ENCODE measurements around the gene HMCES. TPM values are rescaled to one million over a fixed set of nuclear protein-coding genes. Genes with fewer than 3 reads are reported as not detected.

The HMCES gene
- polyA plus RNA-seq, 1 of the 3 experiments (the other 2 are of a cell fraction), result 32.4 TPM

GRCh38 chr3:129281726-129282125, 3.1 kb downstream of the HMCES start:
- Histone ChIP-seq H3K4me2 (no peak overlapping the region), H3K4me3 (ENCODE audit: low read depth in 2 of 2, low read length in 1 of 2) (no peak overlapping the region), H3K9me2 (no peaks in the 10 kb centered on the region), H3K36me3 (replicated peaks in 1 of 2; ENCODE audit: control insufficient read depth in 1 of 2, insufficient read depth in 2 of 2, low read length in 1 of 2) (peaks cover 4 to 12% of the 10 kb centered on the region in 2 experiments), H3K4me1 (ENCODE audit: control insufficient read depth in 1 of 2, insufficient read depth in 2 of 2, low read depth in 1 of 2, low read length in 1 of 2) (peaks cover 11 to 14% of the 10 kb centered on the region in 2 experiments; a peak in 2 of 4 replicates), H3K27ac (ENCODE audit: low read depth in 2 of 2, low read length in 1 of 2) (0 out of 4 replicates have a peak overlapping the region, but pooled peaks of 1 of the 2 experiments have one; percentile 13), H3K79me2 (ENCODE audit: insufficient read depth) (peaks cover 45% of the 10 kb centered on the region), H3F3A (replicated peaks; ENCODE audit: insufficient read depth) (peaks cover 16% of the 10 kb centered on the region), H3K9ac (no peak overlapping the region), H3K9me3 (no peaks in the 10 kb centered on the region; the same call in 1 of the 2 replicates), H3K27me3 (ENCODE audit: insufficient read depth) (no peaks in the 10 kb centered on the region), H4K20me1 (ENCODE audit: insufficient read depth) (no peaks in the 10 kb centered on the region), H2AFZ (ENCODE audit: low read depth) (no peak overlapping the region)
- POLR2A ChIA-PET, result no interaction called here
- 87% methylated on average over 5 of the region's 5 CpGs for WGBS (ENCODE audit: low lambda C conversion rate)
- CTCF ChIA-PET, result no interaction called here
- no peak for DNase-seq
- TF ChIP-seq GATA2 (CRISPR knock-in tag; IDR thresholded peaks at IDR 0.05) (no peak), EP300 (IDR thresholded peaks at IDR 0.05; ENCODE audit: borderline replicate concordance in 1 of 2, low read depth in 1 of 2, low read length in 1 of 2) (no peak), EZH2phosphoT487 (IDR thresholded peaks at IDR 0.05; ENCODE audit: borderline replicate concordance, low read depth) (no peak), RFX5 (IDR thresholded peaks at IDR 0.05; ENCODE audit: low read length) (no peak), RCOR1 (IDR thresholded peaks at IDR 0.05; ENCODE audit: low read length) (no peak), CTCF (IDR thresholded peaks at IDR 0.05) (no peak), FOXJ3 (CRISPR knock-in tag; IDR thresholded peaks at IDR 0.05) (no peak), TAF1 (IDR thresholded peaks at IDR 0.05; ENCODE audit: borderline replicate concordance, low read depth, low read length) (no peak)
- TF ChIP-seq, protein P1, sequence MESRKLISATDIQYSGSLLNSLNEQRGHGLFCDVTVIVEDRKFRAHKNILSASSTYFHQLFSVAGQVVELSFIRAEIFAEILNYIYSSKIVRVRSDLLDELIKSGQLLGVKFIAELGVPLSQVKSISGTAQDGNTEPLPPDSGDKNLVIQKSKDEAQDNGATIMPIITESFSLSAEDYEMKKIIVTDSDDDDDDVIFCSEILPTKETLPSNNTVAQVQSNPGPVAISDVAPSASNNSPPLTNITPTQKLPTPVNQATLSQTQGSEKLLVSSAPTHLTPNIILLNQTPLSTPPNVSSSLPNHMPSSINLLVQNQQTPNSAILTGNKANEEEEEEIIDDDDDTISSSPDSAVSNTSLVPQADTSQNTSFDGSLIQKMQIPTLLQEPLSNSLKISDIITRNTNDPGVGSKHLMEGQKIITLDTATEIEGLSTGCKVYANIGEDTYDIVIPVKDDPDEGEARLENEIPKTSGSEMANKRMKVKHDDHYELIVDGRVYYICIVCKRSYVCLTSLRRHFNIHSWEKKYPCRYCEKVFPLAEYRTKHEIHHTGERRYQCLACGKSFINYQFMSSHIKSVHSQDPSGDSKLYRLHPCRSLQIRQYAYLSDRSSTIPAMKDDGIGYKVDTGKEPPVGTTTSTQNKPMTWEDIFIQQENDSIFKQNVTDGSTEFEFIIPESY (IDR thresholded peaks at IDR 0.05; ENCODE audit: borderline replicate concordance, low read depth), result no peak
- TF ChIP-seq, protein P2, sequence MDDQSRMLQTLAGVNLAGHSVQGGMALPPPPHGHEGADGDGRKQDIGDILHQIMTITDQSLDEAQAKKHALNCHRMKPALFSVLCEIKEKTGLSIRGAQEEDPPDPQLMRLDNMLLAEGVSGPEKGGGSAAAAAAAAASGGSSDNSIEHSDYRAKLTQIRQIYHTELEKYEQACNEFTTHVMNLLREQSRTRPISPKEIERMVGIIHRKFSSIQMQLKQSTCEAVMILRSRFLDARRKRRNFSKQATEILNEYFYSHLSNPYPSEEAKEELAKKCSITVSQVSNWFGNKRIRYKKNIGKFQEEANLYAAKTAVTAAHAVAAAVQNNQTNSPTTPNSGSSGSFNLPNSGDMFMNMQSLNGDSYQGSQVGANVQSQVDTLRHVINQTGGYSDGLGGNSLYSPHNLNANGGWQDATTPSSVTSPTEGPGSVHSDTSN (IDR thresholded peaks at IDR 0.05), result no peak

DNA sequence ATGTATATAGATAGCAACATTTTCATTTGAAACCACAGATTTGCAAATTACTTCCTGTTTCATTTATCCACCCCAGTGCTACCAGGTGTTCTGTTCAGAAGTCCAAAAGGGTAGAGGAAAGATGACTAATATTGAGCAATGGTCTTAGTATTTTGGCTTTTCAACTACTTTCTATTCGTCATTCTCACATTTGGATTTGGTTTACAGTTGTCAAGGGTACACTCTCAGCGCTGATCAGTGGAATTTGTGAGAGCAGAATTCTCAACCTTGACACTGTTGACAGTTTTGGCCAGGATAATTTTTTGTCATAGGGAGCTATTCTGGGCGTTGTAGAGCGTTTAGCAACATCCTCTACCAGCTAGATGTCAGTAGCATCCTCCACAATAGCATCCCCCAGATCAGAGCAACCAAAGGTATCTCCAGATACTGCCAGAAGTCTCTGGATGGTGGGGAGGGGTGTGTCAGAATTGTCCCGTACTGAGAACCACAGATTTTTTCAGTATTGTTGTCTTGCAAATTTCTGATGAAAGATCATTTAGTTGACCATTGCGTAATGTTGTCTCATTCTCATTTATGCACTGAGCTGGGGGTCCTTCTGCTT, 4.2 kb downstream of the HMCES start:
- DNase-seq, result no peak
- ChIA-PET POLR2A (interaction anchor here (0.9 to 1.1 kb wide), 2 partner anchors 33 to 34 kb away, joined by 3 read pairs; partner anchors contain the start of gene COPG1), CTCF (interaction anchor here (0.9 to 1.7 kb wide), 2 partner anchors 34 to 313 kb away, joined by 4 to 8 read pairs; a partner anchor contains a TSS)
- Histone ChIP-seq H4K20me1 (ENCODE audit: insufficient read depth) (no peaks in the 10 kb centered on the region), H3K9me2 (no peaks in the 10 kb centered on the region), H2AFZ (ENCODE audit: low read depth) (no peak overlapping the region), H3F3A (replicated peaks; ENCODE audit: insufficient read depth) (peaks cover 7% of the 10 kb centered on the region), H3K9me3 (no peaks in the 10 kb centered on the region; the same call in 1 of the 2 replicates), H3K4me2 (no peak overlapping the region), H3K4me1 (ENCODE audit: control insufficient read depth in 1 of 2, insufficient read depth in 2 of 2, low read depth in 1 of 2, low read length in 1 of 2) (peaks cover 8 to 14% of the 10 kb centered on the region in 2 experiments; a peak in 2 of 4 replicates), H3K27ac (ENCODE audit: low read depth in 2 of 2, low read length in 1 of 2) (no peak overlapping the region), H3K36me3 (replicated peaks in 1 of 2; ENCODE audit: control insufficient read depth in 1 of 2, insufficient read depth in 2 of 2, low read length in 1 of 2) (peaks cover 2 to 8% of the 10 kb centered on the region in 2 experiments), H3K4me3 (ENCODE audit: low read depth in 2 of 2, low read length in 1 of 2) (no peak overlapping the region), H3K9ac (no peak overlapping the region), H3K79me2 (ENCODE audit: insufficient read depth) (peaks cover 50% of the 10 kb centered on the region), H3K27me3 (ENCODE audit: insufficient read depth) (no peaks in the 10 kb centered on the region)
- TF ChIP-seq RXRA (IDR thresholded peaks at IDR 0.05; ENCODE audit: borderline replicate concordance, low read depth) (no peak), ELF1 (IDR thresholded peaks at IDR 0.05) (no peak), GABPA (IDR thresholded peaks at IDR 0.05; ENCODE audit: low read depth) (no peak), MAX (IDR thresholded peaks at IDR 0.05; ENCODE audit: low read depth) (no peak), NFIC (IDR thresholded peaks at IDR 0.05; ENCODE audit: borderline replicate concordance) (no peak), POLR2AphosphoS5 (IDR thresholded peaks at IDR 0.05; ENCODE audit: low read depth, low read length) (no peak)
- WGBS (ENCODE audit: low lambda C conversion rate), result 88% methylated on average over 6 of the region's 6 CpGs
